H1 (cell line): ENCODE data around the gene HLA-G. TPM values are rescaled to one million over a fixed set of nuclear protein-coding genes. Genes with fewer than 3 reads are reported as not detected.
A peak's percentile ranks its signal among the peaks of the same experiment; 100 is the strongest.

ENCODE experiments used
- CTCF ChIA-PET: fragments of 300-600 bp; sonication (Branson Sonifier 250); formaldehyde crosslinking; loops from one replicate; lab custom pipeline; 2021; ENCODE audit not compliant: partially characterized antibody; lab: Charles Lee
- POLR2A ChIA-PET: fragments of 300-600 bp; sonication (Branson Sonifier 250); formaldehyde crosslinking; loops from one replicate; lab custom pipeline; 2021; ENCODE audit warnings: inconsistent platforms; ENCODE audit not compliant: partially characterized antibody; lab: Charles Lee
- DNase-seq, 2 experiments: peaks; one replicate each; pipeline versions ENCODE4 v3.0.0 to v3.0.0-alpha.2; 2010 to 2022; ENCODE audit warnings: low spot score in 2 of 2, low read depth in 1 of 2, mixed read lengths in 1 of 2
- FAIRE-seq: peaks from 2 replicates; lab custom pipeline; 2011; peaks lifted over from hg19 to GRCh38; lab: Jason Lieb, UNC
- H2AFZ ChIP-seq: 2 replicates; pipeline ENCODE4 v1.8.1; 2012; ENCODE audit warnings: low read length, inconsistent platforms
- H2AK5ac ChIP-seq: 2 replicates; pipeline ENCODE4 v1.6.1; 2013; ENCODE audit warnings: low read depth, low read length
- H2BK120ac ChIP-seq: replicated peaks from 2 replicates; pipeline ENCODE3; 2013; ENCODE audit warnings: low read depth, low read length, inconsistent platforms
- H2BK12ac ChIP-seq: 2 replicates; pipeline ENCODE4 v1.6.1; 2013; ENCODE audit warnings: low read depth, low read length
- H2BK15ac ChIP-seq: 2 replicates; pipeline ENCODE4 v1.6.1; 2013; ENCODE audit warnings: low read length
- H2BK20ac ChIP-seq: 2 replicates; pipeline ENCODE4 v1.6.1; 2013; ENCODE audit warnings: low read length
- H2BK5ac ChIP-seq: 2 replicates; pipeline ENCODE4 v1.6.1; 2013; ENCODE audit warnings: low read depth, low read length
- H3K14ac ChIP-seq: 2 replicates; pipeline ENCODE4 v1.6.1; 2013; ENCODE audit warnings: inconsistent platforms; ENCODE audit not compliant: insufficient read length
- H3K18ac ChIP-seq: 2 replicates; pipeline ENCODE4 v1.6.1; 2013; ENCODE audit warnings: low read length; ENCODE audit errors: extremely low read depth
- H3K23ac ChIP-seq: 2 replicates; pipeline ENCODE4 v1.6.1; 2013; ENCODE audit warnings: inconsistent platforms; ENCODE audit not compliant: insufficient read length
- H3K23me2 ChIP-seq: 2 replicates; pipeline ENCODE4 v1.6.1; 2013; ENCODE audit warnings: low read depth, low read length
- H3K27ac ChIP-seq: 2 replicates; pipeline ENCODE4 v1.6.1; 2011; ENCODE audit warnings: low read depth, low read length, inconsistent platforms
- H3K27me3 ChIP-seq, 4 experiments: replicated peaks in 1 of 4; 1 replicate in 1 of 4; 2 replicates in 3 of 4; pipeline versions ENCODE4 v1.6.1 to v1.8.1; 2011 to 2013; ENCODE audit warnings: low read length in 3 of 4, mild to moderate bottlenecking in 3 of 4, inconsistent platforms in 2 of 4, mixed read lengths in 2 of 4, moderate library complexity in 1 of 4; ENCODE audit not compliant: control insufficient read depth in 3 of 4, insufficient read depth in 3 of 4; ENCODE audit errors: extremely low read depth in 1 of 4
- H3K36me3 ChIP-seq, 4 experiments: 2 replicates each; pipeline versions ENCODE4 v1.6.1 to v1.8.1; 2011 to 2013; ENCODE audit warnings: mild to moderate bottlenecking in 4 of 4, low read length in 3 of 4, moderate library complexity in 2 of 4, control low read depth in 1 of 4, inconsistent platforms in 1 of 4; ENCODE audit not compliant: insufficient read depth in 4 of 4, control insufficient read depth in 2 of 4
- H3K4ac ChIP-seq: replicated peaks from 2 replicates; pipeline ENCODE3; 2013; ENCODE audit warnings: low read length, low read depth, mixed read lengths, inconsistent platforms; ENCODE audit not compliant: insufficient read length
- H3K4me1 ChIP-seq, 4 experiments: replicated peaks in 1 of 4; 1 replicate in 1 of 4; 2 replicates in 3 of 4; pipeline versions ENCODE4 v1.6.1 to v1.8.1; 2011 to 2013; ENCODE audit warnings: low read length in 3 of 4, inconsistent platforms in 2 of 4, mixed read lengths in 1 of 4; ENCODE audit not compliant: insufficient read depth in 4 of 4, control insufficient read depth in 3 of 4
- H3K4me2 ChIP-seq, 2 experiments: 2 replicates each; pipeline versions ENCODE4 v1.6.1 to v1.8.1; 2011 to 2013; ENCODE audit warnings: low read depth in 2 of 2, low read length in 2 of 2, control low read depth in 1 of 2, inconsistent platforms in 1 of 2, mild to moderate bottlenecking in 1 of 2; ENCODE audit not compliant: insufficient read depth in 1 of 2
- H3K4me3 ChIP-seq, 4 experiments: fragments of 200-600, 300-600 bp in 1 of 4; sonication (generic), shearing (Covaris generic), sonication (Bioruptor Twin) in 1 of 4; 2 replicates each; pipeline versions ENCODE4 v1.5.1 to v1.8.1; 2011 to 2016; ENCODE audit warnings: low read length in 4 of 4, low read depth in 3 of 4, control low read depth in 2 of 4, inconsistent platforms in 2 of 4, mild to moderate bottlenecking in 2 of 4, mixed read lengths in 1 of 4, moderate library complexity in 1 of 4; ENCODE audit not compliant: insufficient read depth in 2 of 4; ENCODE audit errors: extremely low read depth in 1 of 4
- H3K56ac ChIP-seq: replicated peaks from 2 replicates; pipeline ENCODE3; 2013; ENCODE audit warnings: low read depth, mild to moderate bottlenecking, mixed read lengths, low read length, inconsistent platforms; ENCODE audit not compliant: insufficient read length
- H3K79me1 ChIP-seq: 2 replicates; pipeline ENCODE4 v1.6.1; 2013; ENCODE audit warnings: low read depth, low read length, control low read depth
- H3K79me2 ChIP-seq, 2 experiments: 2 replicates each; pipeline versions ENCODE4 v1.6.1 to v1.8.1; 2012 to 2013; ENCODE audit warnings: low read length in 2 of 2, mild to moderate bottlenecking in 2 of 2, inconsistent platforms in 1 of 2; ENCODE audit not compliant: insufficient read depth in 2 of 2, control insufficient read depth in 1 of 2
- H3K9ac ChIP-seq, 4 experiments: replicated peaks in 1 of 4; 1 replicate in 1 of 4; 2 replicates in 3 of 4; pipeline versions ENCODE4 v1.6.1 to v1.8.1; 2011 to 2013; ENCODE audit warnings: low read depth in 3 of 4, low read length in 3 of 4, control low read depth in 2 of 4, mild to moderate bottlenecking in 2 of 4, moderate library complexity in 2 of 4, inconsistent platforms in 1 of 4; ENCODE audit errors: extremely low read depth in 1 of 4
- H3K9me3 ChIP-seq, 2 experiments: 2 replicates each; pipeline versions ENCODE4 v1.6.1 to v1.8.1; 2012 to 2013; ENCODE audit warnings: mild to moderate bottlenecking in 2 of 2, moderate library complexity in 2 of 2, control low read depth in 1 of 2, inconsistent platforms in 1 of 2, low read depth in 1 of 2, low read length in 1 of 2, mixed read lengths in 1 of 2; ENCODE audit not compliant: insufficient read depth in 2 of 2
- H4K20me1 ChIP-seq, 2 experiments: replicated peaks in 1 of 2; 2 replicates each; pipeline versions ENCODE3 to v1.8.1; 2011 to 2013; ENCODE audit warnings: inconsistent platforms in 2 of 2, low read length in 2 of 2, mild to moderate bottlenecking in 1 of 2; ENCODE audit not compliant: insufficient read depth in 2 of 2, control insufficient read depth in 1 of 2
- H4K5ac ChIP-seq: 2 replicates; pipeline ENCODE4 v1.6.1; 2013; ENCODE audit warnings: low read length, low read depth, mixed read lengths, inconsistent platforms; ENCODE audit not compliant: insufficient read length
- H4K8ac ChIP-seq: 2 replicates; pipeline ENCODE4 v1.8.0; 2013; ENCODE audit warnings: mild to moderate bottlenecking, moderate library complexity, low read length, inconsistent platforms; ENCODE audit not compliant: insufficient read depth; ENCODE audit errors: extremely low read depth
- H4K91ac ChIP-seq: replicated peaks from 2 replicates; pipeline ENCODE3; 2013; ENCODE audit warnings: low read length, mixed read lengths, inconsistent platforms; ENCODE audit not compliant: insufficient read length
- CBX8 ChIP-seq: fragments of 300-800, 300-1000 bp; sonication (generic); IDR thresholded peaks from 2 replicates; pipeline ENCODE4 v1.7.1; 2016; ENCODE audit warnings: low read depth, low read length, borderline replicate concordance
- CREB1 ChIP-seq: IDR thresholded peaks from 2 replicates; pipeline ENCODE4 v1.6.1; 2012; ENCODE audit warnings: inconsistent platforms
- E2F6 ChIP-seq: IDR thresholded peaks from 2 replicates; pipeline ENCODE4 v1.6.1; 2012; ENCODE audit warnings: inconsistent platforms
- GTF2F1 ChIP-seq: IDR thresholded peaks from 2 replicates; pipeline ENCODE4 v1.6.1; 2012; ENCODE audit warnings: low read depth, low read length, improper control_type of control experiment, borderline replicate concordance
- NRF1 ChIP-seq: IDR thresholded peaks from 2 replicates; pipeline ENCODE4 v1.6.1; 2011; ENCODE audit warnings: mild to moderate bottlenecking, low read depth, low read length, improper control_type of control experiment
- PHF8 ChIP-seq: fragments of 200-600 bp; sonication (generic); conservative IDR thresholded peaks from 2 replicates; pipeline ENCODE4 v1.7.1; 2012; ENCODE audit warnings: low read depth, mild to moderate bottlenecking, inconsistent platforms, low read length, moderate library complexity
- POU5F1 ChIP-seq: IDR thresholded peaks from 2 replicates; pipeline ENCODE4 v1.6.1; 2011; ENCODE audit warnings: low read depth, mild to moderate bottlenecking, low read length, moderate library complexity
- RAD21 ChIP-seq, 2 experiments: IDR thresholded peaks in 1 of 2; conservative IDR thresholded peaks in 1 of 2; 2 replicates each; pipeline ENCODE4 v1.6.1; 2011; ENCODE audit warnings: low read depth in 2 of 2, low read length in 2 of 2, improper control_type of control experiment in 1 of 2, inconsistent platforms in 1 of 2, mild to moderate bottlenecking in 1 of 2, moderate library complexity in 1 of 2
- SAP30 ChIP-seq: fragments of 300-600 bp; sonication (generic); IDR thresholded peaks from 2 replicates; pipeline ENCODE4 v1.7.1; 2012; ENCODE audit warnings: low read length, moderate library complexity, mild to moderate bottlenecking, inconsistent platforms; ENCODE audit not compliant: insufficient read depth, insufficient replicate concordance
- TBP ChIP-seq: IDR thresholded peaks from 2 replicates; pipeline ENCODE4 v1.6.1; 2011; ENCODE audit warnings: low read depth, low read length, improper control_type of control experiment
- YY1 ChIP-seq: IDR thresholded peaks from 2 replicates; pipeline ENCODE4 v1.6.1; 2011; ENCODE audit warnings: low read depth, mild to moderate bottlenecking, low read length
- WGBS, 2 experiments: shearing (Covaris generic) in 1 of 2; methylation state at CpG; one replicate each; pipeline versions ENCODE4 v1.1.6 to v1.1.7; 2013 to 2015; ENCODE audit warnings: low lambda C conversion rate in 2 of 2, mixed read lengths in 2 of 2, inconsistent platforms in 1 of 2, low coverage in 1 of 2, missing lambda C conversion rate in 1 of 2; ENCODE audit not compliant: insufficient replicate concordance in 2 of 2, insufficient coverage in 1 of 2, insufficient read length in 1 of 2; ENCODE audit errors: extremely low coverage in 1 of 2, missing lambda C conversion rate in 1 of 2; 5-methylcytosine and 5-hydroxymethylcytosine counted together
- polyA plus RNA-seq, 7 experiments: library from polyadenylated mRNA; depleted of rRNA in 3 of 7; stranded (reverse) in 5 of 7; unstranded in 2 of 7; fragments of >200 nt in 5 of 7; fragments of 200-250 nt in 2 of 7; gene quantifications; 1 replicate in 5 of 7; 2 replicates in 1 of 7; 4 replicates in 1 of 7; pipeline versions ENCODE4 v1.2.1 to v1.2.3, GENCODE V29; 2011 to 2013; ENCODE audit warnings: missing spikeins in 2 of 7, mixed read lengths in 2 of 7
- total RNA-seq: library from RNA; stranded (reverse); fragmentation: NEBNext Ultra II Directional; extraction: Animal tissue kit (Norgen Biotek cat#: 25700); gene quantifications from 2 replicates; pipeline ENCODE4 v1.2.1, GENCODE V29; 2021

Gene HLA-G
- total and polyA plus RNA-seq, 2 of the 8 experiments (the other 6 are each of a cell fraction or from before 2014, with no cell fraction given) = 3.2 to 4.8 TPM

DNA sequence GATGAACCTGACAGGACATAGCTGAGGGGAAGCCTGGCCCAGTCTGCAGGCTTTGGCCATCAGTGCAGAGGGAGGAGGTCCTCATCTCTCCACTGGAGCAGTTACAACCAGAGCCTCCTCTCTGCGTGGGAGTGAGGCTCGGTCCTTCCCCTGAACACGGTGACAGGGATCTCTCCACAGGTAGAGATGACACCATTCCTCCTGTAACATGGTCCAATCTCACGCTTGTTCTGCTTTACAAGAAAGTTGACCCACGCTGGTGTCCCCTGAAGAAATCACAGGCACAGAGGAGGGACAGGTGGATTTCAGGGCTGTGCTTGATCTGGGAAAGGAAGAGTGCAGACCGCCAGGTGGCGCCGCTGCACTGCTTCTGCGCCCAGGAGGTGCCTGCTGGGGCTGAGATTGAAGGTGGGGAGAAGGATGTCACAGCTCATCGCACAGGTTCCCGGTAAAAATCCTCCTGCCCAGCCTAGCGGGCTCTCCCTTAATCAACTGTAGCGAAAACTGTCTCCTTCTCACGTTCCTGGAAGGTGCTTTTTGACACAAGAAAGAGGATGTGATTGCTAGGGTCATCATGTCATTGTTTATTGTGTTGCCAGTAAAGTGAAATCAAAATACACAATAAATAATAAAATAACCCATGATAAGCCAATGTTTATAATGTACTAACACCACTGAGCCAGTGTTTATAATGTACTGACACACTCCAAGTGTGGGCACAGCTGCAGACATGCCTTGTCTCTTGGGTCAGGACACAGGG is 20.4 kb downstream of the HLA-G start:
- no peak overlapping the region for H4K91ac ChIP-seq
- no peak overlapping the region for H2AK5ac ChIP-seq
- no peak overlapping the region for H2BK5ac ChIP-seq
- peak overlapping the region; percentile 86 for H2BK12ac ChIP-seq
- no peaks in the 10 kb centered on the region for H3K4me1 ChIP-seq
- H4K20me1 ChIP-seq = no peaks in the 10 kb centered on the region
- DNase-seq (peak; percentile 61 to 95), FAIRE-seq (peak; percentile 77)
- ChIA-PET POLR2A (interaction anchor here (0.6 to 1.1 kb wide), 2 partner anchors 39 to 127 kb away, joined by 3 read pairs; no protein-coding TSS in a partner anchor), CTCF (interaction anchor here (0.8 to 2.6 kb wide), 31 partner anchors 11 to 226 kb away, joined by 3 to 87 read pairs (median 4); no protein-coding TSS in a partner anchor)
- WGBS, 2 experiments = 22% methylated on average over 14 of the region's 14 CpGs; no CpG with 5 or more reads in 1 of the 2 experiments
- no peak overlapping the region for H3K4me2 ChIP-seq
- no peaks in the 10 kb centered on the region for H3K79me1 ChIP-seq
- H3K14ac ChIP-seq = no peak overlapping the region
- H3K9me3 ChIP-seq = no peaks in the 10 kb centered on the region
- H3K56ac ChIP-seq = no peak overlapping the region
- H2BK15ac ChIP-seq = no peak overlapping the region
- H3K27ac ChIP-seq = no peak overlapping the region
- H3K27me3 ChIP-seq = no peaks in the 10 kb centered on the region
- H3K9ac ChIP-seq = no peak overlapping the region
- H3K4me3 ChIP-seq = no peak overlapping the region
- no peak overlapping the region for H4K8ac ChIP-seq
- no peak overlapping the region for H2AFZ ChIP-seq
- H3K23me2 ChIP-seq = no peaks in the 10 kb centered on the region; the same call in 1 of the 2 replicates
- H3K18ac ChIP-seq = no peak overlapping the region
- no peaks in the 10 kb centered on the region for H3K79me2 ChIP-seq
- H2BK20ac ChIP-seq = 0 out of 2 replicates have a peak overlapping the region, but pooled peaks have one; percentile 6
- H3K36me3 ChIP-seq = no peaks in the 10 kb centered on the region
- H4K5ac ChIP-seq = no peak overlapping the region
- no peak overlapping the region for H3K4ac ChIP-seq
- H3K23ac ChIP-seq = no peak overlapping the region
- no peak overlapping the region for H2BK120ac ChIP-seq
- TF ChIP-seq CREB1 = 0 out of 2 replicates have a peak, but pooled peaks have one; percentile 32
- TF ChIP-seq SAP30 = no peak
- TF ChIP-seq PHF8 = no peak
- peak; percentile 67 for TF ChIP-seq E2F6
- TF ChIP-seq GTF2F1 = peak; percentile 18; the same call in 1 of the 2 replicates
- TF ChIP-seq POU5F1 = no peak
- 0 out of 2 replicates have a peak, but pooled peaks have one; percentile 25 for TF ChIP-seq YY1
- no peak for TF ChIP-seq CBX8
- TF ChIP-seq RAD21 (IDR thresholded peaks at IDR 0.05 in 1 of 2, conservative IDR thresholded peaks at IDR 0.05 in 1 of 2; ENCODE audit: low read depth in 2 of 2, low read length in 2 of 2) = peak; percentile 100
- TF ChIP-seq TBP = peak; percentile 43; the same call in 1 of the 2 replicates
- TF ChIP-seq NRF1 = no peak
